ENCODE data around the gene IGF1R.

The IGF1R gene

GRCh38 chr15:98856532-98856907, 208.2 kb downstream of the IGF1R start:
- TF ChIP-seq GABPA (IDR thresholded peaks at IDR 0.05; ENCODE audit: low read depth) (no peak), CTCF (IDR thresholded peaks at IDR 0.05; ENCODE audit: insufficient read depth, low read length) (no peak), SPI1 (IDR thresholded peaks at IDR 0.05; ENCODE audit: borderline replicate concordance, low read depth) (no peak), POLR2AphosphoS5 (IDR thresholded peaks at IDR 0.05; ENCODE audit: low read depth) (no peak), REST (IDR thresholded peaks at IDR 0.05; ENCODE audit: insufficient replicate concordance, low read depth) (no peak)
- Histone ChIP-seq H3K27me3 (ENCODE audit: insufficient read depth, poor library complexity, severe bottlenecking) (no peaks in the 10 kb centered on the region), H3K27ac (replicated peaks) (no peak overlapping the region), H3K4me3 (replicated peaks; ENCODE audit: insufficient read depth, low read length) (no peak overlapping the region)
- DNase-seq (ENCODE audit: low read depth in 1 of 2, low spot score in 1 of 2): no peak

GRCh38 chr15:98858610-98859023, 210.3 kb downstream of the IGF1R start:
- peak overlapping the region; percentile 39 for H3K27ac ChIP-seq (replicated peaks)
- DNase-seq (ENCODE audit: low read depth in 1 of 2, low spot score in 1 of 2): peak in 1 of 2 experiments; percentile 76
- no peak overlapping the region for H3K4me3 ChIP-seq (replicated peaks; ENCODE audit: insufficient read depth, low read length)
- no peaks in the 10 kb centered on the region for H3K27me3 ChIP-seq (ENCODE audit: insufficient read depth, poor library complexity, severe bottlenecking)
- TF ChIP-seq SPI1 (IDR thresholded peaks at IDR 0.05; ENCODE audit: borderline replicate concordance, low read depth) (peak; percentile 37; the same call in 1 of the 2 replicates), CTCF (IDR thresholded peaks at IDR 0.05; ENCODE audit: insufficient read depth, low read length) (no peak), REST (IDR thresholded peaks at IDR 0.05; ENCODE audit: insufficient replicate concordance, low read depth) (no peak), GABPA (IDR thresholded peaks at IDR 0.05; ENCODE audit: low read depth) (no peak), POLR2AphosphoS5 (IDR thresholded peaks at IDR 0.05; ENCODE audit: low read depth) (no peak)

GRCh38 chr15:98859149-98859548, 210.8 kb downstream of the IGF1R start:
- H3K4me3 ChIP-seq (replicated peaks; ENCODE audit: insufficient read depth, low read length): no peak overlapping the region
- no peak for DNase-seq (ENCODE audit: low read depth in 1 of 2, low spot score in 1 of 2)
- TF ChIP-seq GABPA (IDR thresholded peaks at IDR 0.05; ENCODE audit: low read depth) (no peak), POLR2AphosphoS5 (IDR thresholded peaks at IDR 0.05; ENCODE audit: low read depth) (no peak), REST (IDR thresholded peaks at IDR 0.05; ENCODE audit: insufficient replicate concordance, low read depth) (no peak), CTCF (IDR thresholded peaks at IDR 0.05; ENCODE audit: insufficient read depth, low read length) (no peak), SPI1 (IDR thresholded peaks at IDR 0.05; ENCODE audit: borderline replicate concordance, low read depth) (no peak)
- no peaks in the 10 kb centered on the region for H3K27me3 ChIP-seq (ENCODE audit: insufficient read depth, poor library complexity, severe bottlenecking)
- H3K27ac ChIP-seq (replicated peaks): peak overlapping the region; percentile 39; the same call in 1 of the 2 replicates
